ENCODE results near the gene ANKRD2.

The ANKRD2 gene

DNA sequence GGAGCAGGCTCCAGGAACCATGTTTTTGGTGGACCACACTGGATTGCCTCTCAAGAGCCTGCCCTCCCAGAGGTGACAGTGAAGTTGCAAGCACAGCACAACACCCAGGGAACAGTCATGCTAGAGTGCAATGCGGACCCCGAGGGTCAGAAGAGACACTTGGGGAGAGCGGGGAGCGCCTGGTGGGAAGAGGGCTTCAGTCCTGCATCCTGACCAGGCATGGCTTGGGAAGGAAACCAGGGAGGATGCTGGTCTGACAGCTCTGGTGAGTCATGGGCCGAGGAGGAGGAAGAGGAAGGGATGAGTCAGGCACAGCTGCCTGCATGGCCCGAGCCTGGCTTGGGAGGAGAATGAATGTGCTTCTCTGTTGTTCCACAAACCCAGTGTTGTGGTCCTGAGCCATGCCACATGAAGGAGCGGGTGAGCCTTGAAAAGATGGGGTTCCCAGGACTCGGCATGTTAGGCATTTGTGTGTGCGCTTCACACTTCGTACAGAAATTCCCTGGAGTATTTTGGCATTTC, 29.5 kb upstream of the ANKRD2 start:
- no peak overlapping the region for H3K9ac ChIP-seq (ENCODE audit: low read length)
- no peaks in the 10 kb centered on the region for H3K79me2 ChIP-seq (ENCODE audit: insufficient read depth, low read length)
- H3K27me3 ChIP-seq (ENCODE audit: low read length), result no peaks in the 10 kb centered on the region
- TF ChIP-seq, protein P1, sequence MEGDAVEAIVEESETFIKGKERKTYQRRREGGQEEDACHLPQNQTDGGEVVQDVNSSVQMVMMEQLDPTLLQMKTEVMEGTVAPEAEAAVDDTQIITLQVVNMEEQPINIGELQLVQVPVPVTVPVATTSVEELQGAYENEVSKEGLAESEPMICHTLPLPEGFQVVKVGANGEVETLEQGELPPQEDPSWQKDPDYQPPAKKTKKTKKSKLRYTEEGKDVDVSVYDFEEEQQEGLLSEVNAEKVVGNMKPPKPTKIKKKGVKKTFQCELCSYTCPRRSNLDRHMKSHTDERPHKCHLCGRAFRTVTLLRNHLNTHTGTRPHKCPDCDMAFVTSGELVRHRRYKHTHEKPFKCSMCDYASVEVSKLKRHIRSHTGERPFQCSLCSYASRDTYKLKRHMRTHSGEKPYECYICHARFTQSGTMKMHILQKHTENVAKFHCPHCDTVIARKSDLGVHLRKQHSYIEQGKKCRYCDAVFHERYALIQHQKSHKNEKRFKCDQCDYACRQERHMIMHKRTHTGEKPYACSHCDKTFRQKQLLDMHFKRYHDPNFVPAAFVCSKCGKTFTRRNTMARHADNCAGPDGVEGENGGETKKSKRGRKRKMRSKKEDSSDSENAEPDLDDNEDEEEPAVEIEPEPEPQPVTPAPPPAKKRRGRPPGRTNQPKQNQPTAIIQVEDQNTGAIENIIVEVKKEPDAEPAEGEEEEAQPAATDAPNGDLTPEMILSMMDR (IDR thresholded peaks at IDR 0.05; ENCODE audit: insufficient read depth, low read length, poor library complexity, severe bottlenecking), result no peak
- TF ChIP-seq EZH2phosphoT487 (conservative IDR thresholded peaks at IDR 0.05; ENCODE audit: low read length), result no peak
- H3F3A ChIP-seq (ENCODE audit: insufficient read depth), result no peaks in the 10 kb centered on the region
- H3K4me2 ChIP-seq (ENCODE audit: low read depth, low read length, poor library complexity, severe bottlenecking), result no peak overlapping the region
- no peaks in the 10 kb centered on the region for H4K20me1 ChIP-seq (ENCODE audit: low read depth, low read length)
- no peaks in the 10 kb centered on the region for H3K9me2 ChIP-seq (replicated peaks; ENCODE audit: insufficient read depth, low read length)
- no peaks in the 10 kb centered on the region for H3K9me3 ChIP-seq (ENCODE audit: insufficient read depth, low read length)
- H3K27ac ChIP-seq (ENCODE audit: low read depth, low read length), result no peak overlapping the region
- H3K36me3 ChIP-seq (ENCODE audit: low read length), result no peaks in the 10 kb centered on the region
- no peak overlapping the region for H3K4me3 ChIP-seq (ENCODE audit: insufficient read depth, low read length, poor library complexity, severe bottlenecking)
- no peak overlapping the region for H2AFZ ChIP-seq (ENCODE audit: low read depth, low read length, severe bottlenecking)

DNA sequence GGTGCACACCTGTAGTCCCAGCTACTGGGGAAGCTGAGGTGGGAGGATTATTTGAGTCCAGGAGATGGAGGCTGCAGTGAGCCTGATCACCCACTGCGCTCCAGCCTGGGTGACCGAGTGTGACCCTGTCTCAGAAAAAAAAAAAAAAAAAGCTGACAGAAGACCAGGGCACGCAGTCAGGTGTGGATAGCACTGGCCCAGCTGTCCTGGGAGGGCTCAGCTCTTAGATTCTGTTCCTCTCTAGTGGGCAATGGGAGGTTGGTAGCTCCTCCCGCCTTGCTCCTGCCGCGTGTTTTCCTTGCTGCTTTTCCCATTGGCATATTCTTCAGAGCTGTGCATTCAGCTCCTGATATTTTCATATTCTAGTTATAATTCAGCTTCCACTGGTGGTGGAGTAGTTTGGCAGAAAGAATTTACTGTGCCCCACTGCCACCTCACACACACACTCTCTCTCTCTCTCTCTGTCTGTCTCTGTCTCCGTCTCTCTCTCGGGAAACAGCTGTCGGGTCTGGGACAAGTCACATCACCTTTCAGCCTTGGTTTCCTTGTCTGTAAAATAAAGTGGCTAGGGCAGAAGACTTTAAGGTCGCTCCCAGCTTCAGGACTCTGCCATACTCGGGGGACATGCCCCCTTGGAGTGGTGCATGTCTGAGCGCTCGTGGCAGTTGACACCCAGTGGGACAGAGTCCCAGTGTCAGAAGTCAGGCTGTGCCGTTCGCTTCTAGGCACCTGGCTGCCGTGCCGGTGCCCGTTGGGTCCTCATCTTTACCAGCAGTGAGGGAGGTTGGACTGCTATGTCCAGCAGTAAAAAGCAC, 25.9 kb upstream of the ANKRD2 start:
- no peak overlapping the region for H2AFZ ChIP-seq (ENCODE audit: low read depth, low read length, severe bottlenecking)
- H3K4me3 ChIP-seq (ENCODE audit: insufficient read depth, low read length, poor library complexity, severe bottlenecking), result no peak overlapping the region
- no peaks in the 10 kb centered on the region for H3K9me2 ChIP-seq (replicated peaks; ENCODE audit: insufficient read depth, low read length)
- H3K4me2 ChIP-seq (ENCODE audit: low read depth, low read length, poor library complexity, severe bottlenecking), result no peak overlapping the region
- no peaks in the 10 kb centered on the region for H4K20me1 ChIP-seq (ENCODE audit: low read depth, low read length)
- H3K79me2 ChIP-seq (ENCODE audit: insufficient read depth, low read length), result no peaks in the 10 kb centered on the region
- no peaks in the 10 kb centered on the region for H3K36me3 ChIP-seq (ENCODE audit: low read length)
- H3K9me3 ChIP-seq (ENCODE audit: insufficient read depth, low read length), result no peaks in the 10 kb centered on the region
- H3K27ac ChIP-seq (ENCODE audit: low read depth, low read length), result no peak overlapping the region
- TF ChIP-seq, protein P1 (IDR thresholded peaks at IDR 0.05; ENCODE audit: insufficient read depth, low read length, poor library complexity, severe bottlenecking), result no peak
- no peak for TF ChIP-seq EZH2phosphoT487 (conservative IDR thresholded peaks at IDR 0.05; ENCODE audit: low read length)
- H3K27me3 ChIP-seq (ENCODE audit: low read length), result no peaks in the 10 kb centered on the region
- H3K9ac ChIP-seq (ENCODE audit: low read length), result no peak overlapping the region
- H3F3A ChIP-seq (ENCODE audit: insufficient read depth), result no peaks in the 10 kb centered on the region

DNA sequence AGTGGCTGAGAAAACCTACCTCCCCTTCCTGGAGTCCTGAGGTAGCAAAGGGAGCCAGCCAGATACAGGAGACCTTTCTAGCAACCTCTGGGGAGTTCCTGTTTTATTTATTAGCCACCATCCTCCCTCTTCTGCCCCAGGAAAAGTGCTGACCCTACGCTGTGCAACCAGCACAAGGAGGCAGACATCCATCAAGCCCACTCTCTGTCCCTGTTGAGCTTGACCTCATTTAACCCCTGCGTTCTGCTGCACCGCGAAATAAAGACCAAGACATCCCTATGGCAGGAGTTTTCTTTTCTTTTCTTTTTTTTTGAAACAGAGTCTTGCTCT, 25.3 kb upstream of the ANKRD2 start:
- TF ChIP-seq EZH2phosphoT487 (conservative IDR thresholded peaks at IDR 0.05; ENCODE audit: low read length), result no peak
- TF ChIP-seq, protein P1 (IDR thresholded peaks at IDR 0.05; ENCODE audit: insufficient read depth, low read length, poor library complexity, severe bottlenecking), result no peak
- no peak overlapping the region for H2AFZ ChIP-seq (ENCODE audit: low read depth, low read length, severe bottlenecking)
- no peak overlapping the region for H3K9ac ChIP-seq (ENCODE audit: low read length)

More for the DNA sequence above, 25.3 kb upstream of the ANKRD2 start:
- Histone ChIP-seq H3K27me3 (ENCODE audit: low read length) (no peaks in the 10 kb centered on the region), H3K4me3 (ENCODE audit: insufficient read depth, low read length, poor library complexity, severe bottlenecking) (no peak overlapping the region), H3K9me3 (ENCODE audit: insufficient read depth, low read length) (no peaks in the 10 kb centered on the region), H3K79me2 (ENCODE audit: insufficient read depth, low read length) (no peaks in the 10 kb centered on the region), H3K36me3 (ENCODE audit: low read length) (no peaks in the 10 kb centered on the region), H3F3A (ENCODE audit: insufficient read depth) (no peaks in the 10 kb centered on the region), H4K20me1 (ENCODE audit: low read depth, low read length) (no peaks in the 10 kb centered on the region), H3K27ac (ENCODE audit: low read depth, low read length) (no peak overlapping the region), H3K4me2 (ENCODE audit: low read depth, low read length, poor library complexity, severe bottlenecking) (no peak overlapping the region), H3K9me2 (replicated peaks; ENCODE audit: insufficient read depth, low read length) (no peaks in the 10 kb centered on the region)

All from SU-DHL-6 (cell line).